PC-9 (cell line): ENCODE results near the gene SUSD2. TPM values are rescaled to one million over a fixed set of nuclear protein-coding genes. Genes with fewer than 3 reads are reported as not detected.

Source experiments
- BruUV-seq: library from RNA; stranded (reverse); fragments of 400-500 nt; replicated peaks from 2 replicates; lab custom pipeline; 2021; lab: Mats Ljungman, UMichigan
- CTCF ChIA-PET: fragments of 300-600 bp; sonication (Branson Sonifier 250); formaldehyde crosslinking; loops from one replicate; lab custom pipeline; 2022; ENCODE audit warnings: antibody characterized with exemption; lab: Charles Lee
- POLR2A ChIA-PET: fragments of 300-600 bp; sonication (Branson Sonifier 250); formaldehyde crosslinking; loops from one replicate; lab custom pipeline; 2022; ENCODE audit warnings: antibody characterized with exemption; ENCODE audit not compliant: unreplicated experiment; lab: Charles Lee
- DNase-seq, 2 experiments: peaks; one replicate each; pipeline versions ENCODE4 v3.0.0 to v3.0.0-alpha.2; 2015 to 2022; ENCODE audit warnings: mixed read lengths in 1 of 2
- H2AFZ ChIP-seq: fragments of 200-600 bp; sonication (generic); 2 replicates; pipeline ENCODE4 v1.8.1; 2017; ENCODE audit warnings: antibody characterized with exemption
- H3F3A ChIP-seq: fragments of 200-600 bp; sonication (generic); 2 replicates; pipeline ENCODE4 v1.8.1; 2017; ENCODE audit warnings: antibody characterized with exemption, mild to moderate bottlenecking, low read depth; ENCODE audit not compliant: insufficient read depth
- H3K27ac ChIP-seq: fragments of 200-600 bp; sonication (generic); 2 replicates; pipeline ENCODE4 v1.6.1; 2016; ENCODE audit warnings: mixed run types
- H3K27me3 ChIP-seq: fragments of 200-600 bp; sonication (generic); 2 replicates; pipeline ENCODE4 v1.6.1; 2016; ENCODE audit warnings: low read depth, mixed run types; ENCODE audit not compliant: insufficient read depth
- H3K36me3 ChIP-seq: fragments of 200-600 bp; sonication (generic); 2 replicates; pipeline ENCODE4 v1.6.1; 2016; ENCODE audit warnings: low read depth, mixed run types
- H3K4me1 ChIP-seq: fragments of 200-600 bp; sonication (generic); replicated peaks from 2 replicates; pipeline ENCODE4 v1.6.1; 2016; ENCODE audit warnings: mixed run types; ENCODE audit not compliant: insufficient read depth
- H3K4me2 ChIP-seq: fragments of 200-600 bp; sonication (generic); 2 replicates; pipeline ENCODE4 v1.6.1; 2017; ENCODE audit warnings: mixed run types
- H3K4me3 ChIP-seq: fragments of 200-600 bp; sonication (generic); 2 replicates; pipeline ENCODE4 v1.6.1; 2016; ENCODE audit warnings: mixed run types
- H3K79me2 ChIP-seq: fragments of 200-600 bp; sonication (generic); 2 replicates; pipeline ENCODE4 v1.6.1; 2017; ENCODE audit warnings: low read depth, mixed run types
- H3K9me2 ChIP-seq: fragments of 200-600 bp; sonication (generic); 2 replicates; pipeline ENCODE4 v1.8.1; 2017; ENCODE audit warnings: mild to moderate bottlenecking; ENCODE audit not compliant: insufficient read depth
- H3K9me3 ChIP-seq: fragments of 200-600 bp; sonication (generic); 2 replicates; pipeline ENCODE4 v1.8.1; 2016; ENCODE audit warnings: low read depth; ENCODE audit not compliant: insufficient read depth
- H4K20me1 ChIP-seq: fragments of 200-600 bp; sonication (generic); 2 replicates; pipeline ENCODE4 v1.8.1; 2017; ENCODE audit not compliant: insufficient read depth
- CTCF ChIP-seq: fragments of 200-600 bp; sonication (generic); conservative IDR thresholded peaks from 2 replicates; pipeline ENCODE4 v1.6.1; 2017; ENCODE audit warnings: mixed run types, antibody characterized with exemption, mild to moderate bottlenecking, moderate library complexity
- EZH2 ChIP-seq: fragments of 200-600 bp; sonication (generic); IDR thresholded peaks from 2 replicates; pipeline ENCODE4 v1.8.0; 2017; ENCODE audit warnings: antibody characterized with exemption, low read depth
- intact Hi-C: fragments of 100-400 bp; cut with micrococcal nuclease; formaldehyde crosslinking; loops from one replicate; pipeline ENCODE4 v1.10.0; 2022; ENCODE audit not compliant: unreplicated experiment
- total RNA-seq: library from RNA; stranded (reverse); gene quantifications from 2 replicates; pipeline ENCODE4 v1.2.3, GENCODE V29; 2021

SUSD2 gene
- total RNA-seq, 1 experiment from 2014 or later = 5.5 TPM

- H3K27ac ChIP-seq = no peak overlapping the region
- H3K27me3 ChIP-seq = no peaks in the 10 kb centered on the region
- no peaks in the 10 kb centered on the region for H3K9me3 ChIP-seq
- no peak overlapping the region for H3K4me2 ChIP-seq
- TF ChIP-seq CTCF (no peak), EZH2 (no peak)
- CTCF ChIA-PET = interaction anchor here (0.6 kb wide), 1 partner anchor 216 kb away, joined by 16 read pairs; no protein-coding TSS in a partner anchor
- H3K79me2 ChIP-seq = no peaks in the 10 kb centered on the region
- no peak for DNase-seq
- BruUV-seq = no TSS peak
- H3F3A ChIP-seq = peaks cover 4% of the 10 kb centered on the region; the same call in 1 of the 2 replicates
- no peaks in the 10 kb centered on the region for H3K36me3 ChIP-seq
- H2AFZ ChIP-seq = no peak overlapping the region
- H4K20me1 ChIP-seq = no peaks in the 10 kb centered on the region
- no peaks in the 10 kb centered on the region for H3K9me2 ChIP-seq
- H3K4me1 ChIP-seq = peaks cover 20% of the 10 kb centered on the region
- intact Hi-C loops = loop anchor here (10.0 kb wide), 1 partner anchor 321 kb away; no protein-coding TSS in a partner anchor
- POLR2A ChIA-PET = no interaction called here
- no peak overlapping the region for H3K4me3 ChIP-seq
Observed at GRCh38 chr22:24185501-24186351, 4.4 kb downstream of the SUSD2 start.

GRCh38 chr22:24186352-24186740, 5.1 kb downstream of the SUSD2 start:
- no peak for DNase-seq
- Histone ChIP-seq H3K9me2 (no peaks in the 10 kb centered on the region), H3K4me1 (peaks cover 16% of the 10 kb centered on the region), H3K4me3 (no peak overlapping the region), H3K4me2 (no peak overlapping the region), H3K27me3 (no peaks in the 10 kb centered on the region), H3K27ac (no peak overlapping the region), H3K79me2 (no peaks in the 10 kb centered on the region), H2AFZ (no peak overlapping the region), H3K9me3 (no peaks in the 10 kb centered on the region), H4K20me1 (no peaks in the 10 kb centered on the region), H3F3A (no peaks in the 10 kb centered on the region), H3K36me3 (no peaks in the 10 kb centered on the region)
- no peak for TF ChIP-seq CTCF
- TF ChIP-seq EZH2 = no peak
- CTCF ChIA-PET = interaction anchor here (0.6 kb wide), 1 partner anchor 216 kb away, joined by 16 read pairs; no protein-coding TSS in a partner anchor
- POLR2A ChIA-PET = no interaction called here
- intact Hi-C loops = loop anchor here (10.0 kb wide), 1 partner anchor 322 kb away; no protein-coding TSS in a partner anchor
- no TSS peak for BruUV-seq

- Histone ChIP-seq H3K4me2 (no peak overlapping the region), H3K9me3 (no peaks in the 10 kb centered on the region), H3K4me1 (peaks cover 16% of the 10 kb centered on the region), H3K36me3 (no peaks in the 10 kb centered on the region), H3K9me2 (no peaks in the 10 kb centered on the region), H3K4me3 (no peak overlapping the region), H3F3A (no peaks in the 10 kb centered on the region), H4K20me1 (no peaks in the 10 kb centered on the region), H3K27ac (no peak overlapping the region), H3K27me3 (no peaks in the 10 kb centered on the region), H2AFZ (no peak overlapping the region), H3K79me2 (no peaks in the 10 kb centered on the region)
- BruUV-seq = no TSS peak
- intact Hi-C loops = loop anchor here (10.0 kb wide), 1 partner anchor 322 kb away; no protein-coding TSS in a partner anchor
- no peak for DNase-seq
- TF ChIP-seq CTCF (no peak), EZH2 (no peak)
- ChIA-PET CTCF (no interaction called here), POLR2A (no interaction called here)
Observed at GRCh38 chr22:24186892-24187670, 5.8 kb downstream of the SUSD2 start.
